A673 (cell line): ENCODE results near the gene FAM124A. TPM values are rescaled to one million over a fixed set of nuclear protein-coding genes. Genes with fewer than 3 reads are reported as not detected.

ENCODE experiments used
- BruUV-seq: library from RNA; stranded (reverse); fragments of 400-500 nt; replicated peaks from 2 replicates; lab custom pipeline; 2021; lab: Mats Ljungman, UMichigan
- CTCF ChIA-PET: fragments of 300-600 bp; sonication (Branson Sonifier 250); formaldehyde crosslinking; loops from one replicate; lab custom pipeline; 2022; ENCODE audit warnings: antibody characterized with exemption; lab: Charles Lee
- POLR2A ChIA-PET: fragments of 300-600 bp; sonication (Branson Sonifier 250); formaldehyde crosslinking; loops from one replicate; lab custom pipeline; 2022; ENCODE audit warnings: antibody characterized with exemption; ENCODE audit not compliant: low non-redundant PET; lab: Charles Lee
- DNase-seq: peaks from one replicate; pipeline ENCODE4 v3.0.0-alpha.2; 2015; ENCODE audit warnings: low spot score
- H3K27ac ChIP-seq: fragments of 200-600 bp; sonication (generic); 2 replicates; pipeline ENCODE4 v1.5.1; 2016; ENCODE audit warnings: mixed run types, low read depth, mild to moderate bottlenecking, mixed read lengths, antibody characterized with exemption, low read length; ENCODE audit not compliant: poor library complexity, severe bottlenecking
- H3K27me3 ChIP-seq: fragments of 200-600 bp; sonication (generic); replicated peaks from 2 replicates; pipeline ENCODE4 v1.6.1; 2017; ENCODE audit warnings: mixed run types, low read depth, mild to moderate bottlenecking, mixed read lengths, antibody characterized with exemption, low read length; ENCODE audit not compliant: insufficient read depth, poor library complexity
- H3K36me3 ChIP-seq: fragments of 200-600 bp; sonication (generic); 2 replicates; pipeline ENCODE4 v1.6.1; 2016; ENCODE audit warnings: mixed run types, mild to moderate bottlenecking, mixed read lengths, antibody characterized with exemption, low read length; ENCODE audit not compliant: insufficient read depth, poor library complexity, severe bottlenecking
- H3K4me1 ChIP-seq: fragments of 200-600 bp; sonication (generic); 2 replicates; pipeline ENCODE4 v1.6.1; 2017; ENCODE audit warnings: mixed run types, mild to moderate bottlenecking, mixed read lengths, antibody characterized with exemption, low read length; ENCODE audit not compliant: insufficient read depth, poor library complexity, severe bottlenecking
- H3K4me3 ChIP-seq: fragments of 200-600 bp; sonication (generic); 2 replicates; pipeline ENCODE4 v1.5.1; 2016; ENCODE audit warnings: low read depth, mixed run types, mild to moderate bottlenecking, mixed read lengths, low read length; ENCODE audit not compliant: poor library complexity, severe bottlenecking
- H3K9me3 ChIP-seq: fragments of 200-600 bp; sonication (generic); 2 replicates; pipeline ENCODE4 v1.6.1; 2016; ENCODE audit warnings: mixed run types, low read depth, mild to moderate bottlenecking, mixed read lengths, antibody characterized with exemption, low read length; ENCODE audit not compliant: poor library complexity, severe bottlenecking
- EZH2 ChIP-seq: fragments of 200-600 bp; sonication (generic); IDR thresholded peaks from 2 replicates; pipeline ENCODE4 v1.6.1; 2017; ENCODE audit warnings: borderline replicate concordance, low read depth, mild to moderate bottlenecking, mixed read lengths, antibody characterized with exemption, low read length; ENCODE audit not compliant: poor library complexity, severe bottlenecking
- intact Hi-C: fragments of 100-400 bp; cut with micrococcal nuclease; formaldehyde crosslinking; loops from one replicate; pipeline ENCODE4 v1.10.0; 2022; ENCODE audit not compliant: unreplicated experiment
- total RNA-seq: library from RNA; stranded (reverse); gene quantifications from 2 replicates; pipeline ENCODE4 v1.2.3, GENCODE V29; 2021
- TF ChIP-seq, protein P1 (sequence below): fragments of 300-800, 200-600 bp; sonication (generic); conservative IDR thresholded peaks from 2 replicates; pipeline ENCODE4 v1.5.1; 2017; ENCODE audit warnings: low read depth, mild to moderate bottlenecking, antibody characterized with exemption, low read length, moderate library complexity, mixed read lengths

The FAM124A gene
- total RNA-seq, 1 experiment from 2014 or later: 2.1 TPM

DNA sequence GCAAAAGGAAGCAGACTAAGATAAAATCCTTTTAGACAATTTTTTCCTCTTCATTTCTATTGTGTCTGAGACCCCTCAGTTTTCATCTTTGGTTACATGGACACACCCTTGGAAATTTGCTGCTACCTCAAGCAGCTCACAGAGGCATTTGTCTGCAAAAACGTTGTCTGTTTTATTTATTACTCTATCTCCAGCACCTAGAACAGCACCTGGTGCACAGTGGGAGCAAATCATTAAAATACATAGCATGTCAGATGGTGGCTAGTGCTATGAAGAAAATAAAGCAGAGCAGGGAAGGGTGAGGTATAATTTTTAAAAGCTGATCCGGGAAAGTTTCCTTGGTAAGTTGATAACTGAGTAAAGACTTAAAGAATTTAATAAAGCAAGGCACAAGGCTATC is 14.3 kb upstream of the FAM124A start:
- DNase-seq: no peak
- no peaks in the 10 kb centered on the region for H3K36me3 ChIP-seq
- no TSS peak for BruUV-seq
- no peaks in the 10 kb centered on the region for H3K9me3 ChIP-seq
- H3K27me3 ChIP-seq: peaks cover 21% of the 10 kb centered on the region
- no peaks in the 10 kb centered on the region for H3K4me1 ChIP-seq
- ChIA-PET POLR2A (no interaction called here), CTCF (no interaction called here)
- TF ChIP-seq EZH2: no peak
- TF ChIP-seq, protein P1, sequence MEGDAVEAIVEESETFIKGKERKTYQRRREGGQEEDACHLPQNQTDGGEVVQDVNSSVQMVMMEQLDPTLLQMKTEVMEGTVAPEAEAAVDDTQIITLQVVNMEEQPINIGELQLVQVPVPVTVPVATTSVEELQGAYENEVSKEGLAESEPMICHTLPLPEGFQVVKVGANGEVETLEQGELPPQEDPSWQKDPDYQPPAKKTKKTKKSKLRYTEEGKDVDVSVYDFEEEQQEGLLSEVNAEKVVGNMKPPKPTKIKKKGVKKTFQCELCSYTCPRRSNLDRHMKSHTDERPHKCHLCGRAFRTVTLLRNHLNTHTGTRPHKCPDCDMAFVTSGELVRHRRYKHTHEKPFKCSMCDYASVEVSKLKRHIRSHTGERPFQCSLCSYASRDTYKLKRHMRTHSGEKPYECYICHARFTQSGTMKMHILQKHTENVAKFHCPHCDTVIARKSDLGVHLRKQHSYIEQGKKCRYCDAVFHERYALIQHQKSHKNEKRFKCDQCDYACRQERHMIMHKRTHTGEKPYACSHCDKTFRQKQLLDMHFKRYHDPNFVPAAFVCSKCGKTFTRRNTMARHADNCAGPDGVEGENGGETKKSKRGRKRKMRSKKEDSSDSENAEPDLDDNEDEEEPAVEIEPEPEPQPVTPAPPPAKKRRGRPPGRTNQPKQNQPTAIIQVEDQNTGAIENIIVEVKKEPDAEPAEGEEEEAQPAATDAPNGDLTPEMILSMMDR: no peak
- H3K4me3 ChIP-seq: no peak overlapping the region
- no peak overlapping the region for H3K27ac ChIP-seq
- intact Hi-C loops: no loop called here

DNA sequence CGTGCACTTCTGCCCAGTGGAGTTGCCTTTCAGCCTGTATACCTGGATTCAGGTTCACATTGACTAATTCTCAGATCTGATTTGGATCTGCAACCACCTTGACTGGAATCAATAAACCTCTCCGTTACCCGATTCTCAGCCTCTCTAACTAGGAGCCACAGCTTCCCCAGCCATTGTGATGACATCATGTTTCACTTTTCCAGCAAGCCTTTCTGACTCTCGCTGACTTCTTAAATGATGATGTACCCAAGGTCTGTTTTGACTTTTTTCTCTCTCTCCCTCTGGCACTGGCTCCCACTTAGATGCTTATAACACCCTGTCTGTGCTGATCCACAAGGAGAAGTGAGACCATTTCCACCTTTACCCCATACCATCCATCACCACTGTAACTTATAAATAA is 13.5 kb upstream of the FAM124A start:
- CTCF ChIA-PET: no interaction called here

DNA sequence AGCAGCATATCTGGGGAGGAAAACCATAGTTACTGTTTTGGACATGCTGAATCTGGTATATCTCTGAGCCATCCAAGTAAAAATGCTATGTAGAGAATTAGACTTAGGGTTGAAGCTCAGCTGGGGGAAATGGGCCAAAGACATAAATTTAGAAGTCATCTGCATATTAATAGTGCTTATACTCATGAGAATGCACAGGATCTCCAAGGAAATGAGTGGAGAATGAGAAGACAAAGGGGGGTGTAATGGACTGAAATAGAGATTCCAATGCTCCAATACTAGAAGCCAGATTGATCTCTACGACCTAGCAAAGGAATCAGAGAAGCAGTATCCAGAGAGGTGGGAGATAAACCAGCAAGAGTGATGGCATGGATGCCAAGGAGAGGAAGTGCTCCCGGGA is 10.3 kb upstream of the FAM124A start:
- intact Hi-C loops: no loop called here
- Histone ChIP-seq H3K4me1 (no peaks in the 10 kb centered on the region), H3K36me3 (no peaks in the 10 kb centered on the region), H3K27me3 (peaks cover 35% of the 10 kb centered on the region), H3K9me3 (no peaks in the 10 kb centered on the region), H3K27ac (no peak overlapping the region), H3K4me3 (no peak overlapping the region)
- DNase-seq: no peak
- CTCF ChIA-PET: no interaction called here
- BruUV-seq: no TSS peak
- TF ChIP-seq, protein P1: no peak
- no peak for TF ChIP-seq EZH2
- POLR2A ChIA-PET: no interaction called here

More for the DNA sequence above, 13.5 kb upstream of the FAM124A start:
- no TSS peak for BruUV-seq
- Histone ChIP-seq H3K4me1 (no peaks in the 10 kb centered on the region), H3K27me3 (peaks cover 28% of the 10 kb centered on the region), H3K9me3 (no peaks in the 10 kb centered on the region), H3K4me3 (no peak overlapping the region), H3K27ac (no peak overlapping the region), H3K36me3 (no peaks in the 10 kb centered on the region)
- intact Hi-C loops: no loop called here
- no peak for DNase-seq
- POLR2A ChIA-PET: interaction anchor here (0.7 kb wide), 1 partner anchor 8 kb away, joined by 3 read pairs; no protein-coding TSS in a partner anchor
- TF ChIP-seq EZH2: no peak
- TF ChIP-seq, protein P1: no peak
